Endothelial cell of umbilical vein (primary cell): ENCODE results near the gene RASAL3. TPM values are rescaled to one million over a fixed set of nuclear protein-coding genes. Genes with fewer than 3 reads are reported as not detected.

Experiments
- BruUV-seq: library from RNA; stranded (reverse); fragments of 400-500 nt; replicated peaks from 2 replicates; lab custom pipeline; 2021; lab: Mats Ljungman, UMichigan
- CTCF ChIA-PET: fragments of 300-600, 350-600 bp; sonication (Branson Sonifier 250); formaldehyde crosslinking; loops from one replicate; lab custom pipeline; 2021; ENCODE audit warnings: antibody characterized with exemption, inconsistent platforms; lab: Charles Lee
- POLR2A ChIA-PET: fragments of 300-600, 350-600 bp; sonication (Branson Sonifier 250); formaldehyde crosslinking; loops from one replicate; lab custom pipeline; 2021; ENCODE audit warnings: antibody characterized with exemption, inconsistent platforms; lab: Charles Lee
- DNase-seq: peaks from one replicate; pipeline ENCODE4 v3.0.0-alpha.2; 2011; ENCODE audit warnings: low read depth, low spot score
- FAIRE-seq: peaks from 2 replicates; lab custom pipeline; 2011; peaks lifted over from hg19 to GRCh38; lab: Jason Lieb, UNC
- H2AFZ ChIP-seq: 2 replicates; pipeline ENCODE4 v1.6.0; 2012; ENCODE audit warnings: low read depth, low read length, control low read depth, inconsistent platforms
- H3K27ac ChIP-seq: 2 replicates; pipeline ENCODE4 v1.5.1; 2011; ENCODE audit warnings: low read depth, mild to moderate bottlenecking, control low read depth, low read length, moderate library complexity; ENCODE audit not compliant: insufficient read depth
- H3K27me3 ChIP-seq, 2 experiments: 2 replicates each; pipeline versions ENCODE4 v1.6.0 to v1.6.1; 2011; ENCODE audit warnings: low read length in 2 of 2, mixed read lengths in 1 of 2; ENCODE audit not compliant: control insufficient read depth in 2 of 2, insufficient read depth in 2 of 2
- H3K36me3 ChIP-seq, 2 experiments: 2 replicates in 1 of 2; 3 replicates in 1 of 2; pipeline ENCODE4 v1.5.1; 2011; ENCODE audit warnings: low read length in 2 of 2, mild to moderate bottlenecking in 1 of 2, moderate library complexity in 1 of 2; ENCODE audit not compliant: control insufficient read depth in 2 of 2, insufficient read depth in 2 of 2; ENCODE audit errors: extremely low read depth in 1 of 2
- H3K4me1 ChIP-seq: 3 replicates; pipeline ENCODE4 v1.5.1; 2011; ENCODE audit warnings: mild to moderate bottlenecking, low read length; ENCODE audit not compliant: control insufficient read depth, insufficient read depth; ENCODE audit errors: extremely low read depth
- H3K4me2 ChIP-seq: 2 replicates; pipeline ENCODE4 v1.6.1; 2011; ENCODE audit warnings: low read length, control low read depth, mixed read lengths; ENCODE audit not compliant: insufficient read depth
- H3K4me3 ChIP-seq, 3 experiments: fragments of 200-600 bp in 1 of 3; sonication (generic), shearing (Covaris generic) in 1 of 3; replicated peaks in 1 of 3; 2 replicates each; pipeline ENCODE4 v1.5.1; 2011 to 2016; ENCODE audit warnings: control low read depth in 3 of 3, low read length in 3 of 3, mild to moderate bottlenecking in 2 of 3, inconsistent platforms in 1 of 3, low read depth in 1 of 3, moderate library complexity in 1 of 3; ENCODE audit not compliant: insufficient read depth in 1 of 3
- H3K79me2 ChIP-seq: 2 replicates; pipeline ENCODE4 v1.6.0; 2012; ENCODE audit warnings: low read length, inconsistent platforms; ENCODE audit not compliant: control insufficient read depth, insufficient read depth
- H3K9ac ChIP-seq: replicated peaks from 2 replicates; pipeline ENCODE3; 2011; ENCODE audit warnings: low read length, control low read depth; ENCODE audit not compliant: insufficient read depth; ENCODE audit errors: extremely low read depth
- H3K9me1 ChIP-seq: replicated peaks from 3 replicates; pipeline ENCODE4 v1.6.0; 2011; ENCODE audit warnings: mild to moderate bottlenecking, low read length; ENCODE audit not compliant: control insufficient read depth, insufficient read depth; ENCODE audit errors: extremely low read depth
- H3K9me3 ChIP-seq: replicated peaks from 2 replicates; pipeline ENCODE4 v1.5.1; 2012; ENCODE audit warnings: low read length, inconsistent platforms; ENCODE audit not compliant: control insufficient read depth, insufficient read depth
- H4K20me1 ChIP-seq: replicated peaks from 2 replicates; pipeline ENCODE3; 2011; ENCODE audit warnings: mild to moderate bottlenecking, low read length; ENCODE audit not compliant: control insufficient read depth, insufficient read depth; ENCODE audit errors: extremely low read depth
- CTCF ChIP-seq, 2 donors: IDR thresholded peaks; 1 replicate in 1 of 2; 2 replicates in 1 of 2; pipeline ENCODE4 v1.5.1; 2011; ENCODE audit warnings: low read length in 2 of 2, mild to moderate bottlenecking in 2 of 2, moderate library complexity in 2 of 2, control low read depth in 1 of 2, inconsistent platforms in 1 of 2, low read depth in 1 of 2; ENCODE audit not compliant: insufficient read depth in 1 of 2; ENCODE audit errors: extremely low read depth in 1 of 2
- FOS ChIP-seq: IDR thresholded peaks from 2 replicates; pipeline ENCODE4 v1.6.1; 2011; ENCODE audit warnings: mild to moderate bottlenecking, low read length, moderate library complexity, borderline replicate concordance; ENCODE audit not compliant: insufficient read depth
- GATA2 ChIP-seq: IDR thresholded peaks from 2 replicates; pipeline ENCODE4 v1.7.0; 2011; ENCODE audit warnings: low read depth, mild to moderate bottlenecking, moderate library complexity, mixed read lengths, low read length; ENCODE audit not compliant: insufficient read length, insufficient read depth
- JUN ChIP-seq: IDR thresholded peaks from 2 replicates; pipeline ENCODE4 v1.6.1; 2011; ENCODE audit warnings: borderline replicate concordance, low read depth; ENCODE audit not compliant: insufficient read length, insufficient read depth
- MYC ChIP-seq: IDR thresholded peaks from one replicate; pipeline ENCODE4 v1.6.1; 2011; ENCODE audit warnings: mild to moderate bottlenecking, low read depth, low read length
- POLR2A ChIP-seq: IDR thresholded peaks from 2 replicates; pipeline ENCODE4 v1.6.1; 2012; ENCODE audit warnings: low read depth, mild to moderate bottlenecking, control low read depth, low read length
- POLR2AphosphoS5 ChIP-seq: IDR thresholded peaks from 2 replicates; pipeline ENCODE4 v1.6.1; 2012; ENCODE audit warnings: low read depth, mild to moderate bottlenecking, control low read depth, low read length, moderate library complexity; ENCODE audit not compliant: insufficient read depth
- dilution Hi-C: fragments of 300-500 bp; cut with MboI; formaldehyde crosslinking; loops from one replicate; pipeline ENCODE4 v1.15.0; 2019; ENCODE audit warnings: low sequenced_read_pairs; ENCODE audit not compliant: extremely low pct_ligation_motif_present
- intact Hi-C: fragments of 100-400 bp; cut with micrococcal nuclease; formaldehyde crosslinking; loops from one replicate; pipeline ENCODE4 v1.10.0; 2022
- polyA plus RNA-seq, 4 experiments: library from polyadenylated mRNA; depleted of rRNA in 3 of 4; stranded (reverse) in 3 of 4; unstranded in 1 of 4; fragments of >200 nt; gene quantifications; 2 replicates each; pipeline versions ENCODE4 v1.2.1 to v1.2.3, GENCODE V29; 2011 to 2012; ENCODE audit warnings: missing spikeins in 1 of 4
- total RNA-seq: library from RNA; stranded (reverse); gene quantifications from 2 replicates; pipeline ENCODE4 v1.2.3, GENCODE V29; 2021

The RASAL3 gene
- total and polyA plus RNA-seq, 2 donors (not counting 3 experiments of a cell fraction or from before 2014, with no cell fraction given) = 4.1 to 5.7 TPM

GRCh38 chr19:15479391-15480345 lies 15.3 kb upstream of the RASAL3 start, which contains the start of gene PGLYRP2:
Gene PGLYRP2 (minus strand): TSS chr19:15479501. CDS start chr19:15479371, 130 bp downstream.
- intact Hi-C loops (no loop called here), dilution Hi-C loops (no loop called here)
- Histone ChIP-seq H3K4me1 (no peaks in the 10 kb centered on the region), H3K4me2 (no peak within 1 kb of the TSS), H3K9ac (no peak within 1 kb of the TSS), H3K9me3 (no peaks in the 10 kb centered on the region), H3K36me3 (no peaks in the 10 kb centered on the region), H4K20me1 (no peaks in the 10 kb centered on the region), H2AFZ (no peak within 1 kb of the TSS), H3K79me2 (no peaks in the 10 kb centered on the region), H3K27ac (no peak within 1 kb of the TSS), H3K27me3 (no peaks in the 10 kb centered on the region), H3K9me1 (no peaks in the 10 kb centered on the region), H3K4me3 (no peak within 1 kb of the TSS)
- BruUV-seq = no TSS peak
- CTCF ChIA-PET = interaction anchor here (0.8 to 1.5 kb wide), 3 partner anchors 12 to 76 kb away, joined by 3 to 6 read pairs (median 3); no protein-coding TSS in a partner anchor
- DNase-seq (no peak), FAIRE-seq (no peak)
- no peak for TF ChIP-seq POLR2AphosphoS5
- TF ChIP-seq FOS = no peak
- peak in 1 of 2 donors; percentile 15 for TF ChIP-seq CTCF (IDR thresholded peaks at IDR 0.05; ENCODE audit: extremely low read depth in 1 of 2, insufficient read depth in 1 of 2, low read depth in 1 of 2, low read length in 2 of 2)
- TF ChIP-seq POLR2A = no peak
- TF ChIP-seq MYC = no peak
- TF ChIP-seq JUN = no peak
- no peak for TF ChIP-seq GATA2
- POLR2A ChIA-PET = no interaction called here
